ENCODE measurements around the gene HOXA6.
A peak's percentile ranks its signal among the peaks of the same experiment; 100 is the strongest.

The HOXA6 gene

GRCh38 chr7:27133409-27134231, 14.0 kb downstream of the HOXA6 start:
- DNase-seq = no peak

GRCh38 chr7:27132978-27133377, 14.6 kb downstream of the HOXA6 start:
- no peak for DNase-seq

- no peak for DNase-seq
Measured at GRCh38 chr7:27132214-27132613, 15.4 kb downstream of the HOXA6 start.

- no peak for DNase-seq
Measured at GRCh38 chr7:27131390-27131819, 16.2 kb downstream of the HOXA6 start.

DNA sequence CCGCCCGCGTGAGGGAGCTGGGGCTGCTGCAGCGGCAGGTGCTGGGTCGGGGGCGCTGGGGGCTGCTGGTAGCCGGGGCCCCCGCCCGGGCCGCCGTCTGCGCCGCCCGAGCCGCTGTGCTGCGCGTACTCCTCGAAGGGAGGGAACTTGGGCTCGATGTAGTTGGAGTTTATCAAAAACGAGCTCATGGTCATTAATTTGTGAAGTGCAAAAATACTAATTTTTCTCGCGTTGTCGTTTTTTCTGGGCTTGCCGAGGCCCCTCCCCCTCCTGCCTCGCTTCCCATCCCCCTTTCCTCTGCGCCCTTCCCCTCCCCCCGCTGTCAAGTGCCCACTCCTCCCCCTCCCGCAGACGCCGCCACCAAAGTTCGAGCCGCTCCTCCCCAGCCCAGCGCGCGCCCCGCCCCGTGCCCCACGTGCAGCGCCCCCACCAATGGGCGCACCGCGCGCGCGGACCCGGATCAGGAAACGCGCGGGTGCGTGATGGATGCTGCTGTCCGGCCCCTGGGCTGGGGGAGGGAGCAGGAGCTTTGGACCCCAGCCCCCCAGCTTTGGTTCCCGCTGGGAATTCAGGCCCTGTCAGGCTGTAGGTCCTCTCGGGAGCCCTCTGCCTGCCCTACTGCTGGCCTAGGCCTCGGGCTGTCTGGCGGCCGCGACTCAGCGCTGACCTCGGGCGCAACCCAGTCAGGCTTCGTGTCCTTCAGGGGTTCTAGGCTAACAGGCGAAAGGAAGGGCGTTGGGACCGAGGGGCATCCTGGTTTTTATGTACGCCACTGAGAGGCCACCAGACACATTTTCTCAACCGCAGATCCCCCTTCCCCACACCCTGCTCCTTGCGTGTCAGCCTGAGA, 16.8 kb downstream of the HOXA6 start, which contains the start of gene HOXA4:
Gene HOXA4, minus strand, starts transcription at position 218 of the 850 bp plus-strand sequence. Its CDS starts 24 bp downstream, at position 194.
- peak; percentile 73 to 80 for DNase-seq

DNA sequence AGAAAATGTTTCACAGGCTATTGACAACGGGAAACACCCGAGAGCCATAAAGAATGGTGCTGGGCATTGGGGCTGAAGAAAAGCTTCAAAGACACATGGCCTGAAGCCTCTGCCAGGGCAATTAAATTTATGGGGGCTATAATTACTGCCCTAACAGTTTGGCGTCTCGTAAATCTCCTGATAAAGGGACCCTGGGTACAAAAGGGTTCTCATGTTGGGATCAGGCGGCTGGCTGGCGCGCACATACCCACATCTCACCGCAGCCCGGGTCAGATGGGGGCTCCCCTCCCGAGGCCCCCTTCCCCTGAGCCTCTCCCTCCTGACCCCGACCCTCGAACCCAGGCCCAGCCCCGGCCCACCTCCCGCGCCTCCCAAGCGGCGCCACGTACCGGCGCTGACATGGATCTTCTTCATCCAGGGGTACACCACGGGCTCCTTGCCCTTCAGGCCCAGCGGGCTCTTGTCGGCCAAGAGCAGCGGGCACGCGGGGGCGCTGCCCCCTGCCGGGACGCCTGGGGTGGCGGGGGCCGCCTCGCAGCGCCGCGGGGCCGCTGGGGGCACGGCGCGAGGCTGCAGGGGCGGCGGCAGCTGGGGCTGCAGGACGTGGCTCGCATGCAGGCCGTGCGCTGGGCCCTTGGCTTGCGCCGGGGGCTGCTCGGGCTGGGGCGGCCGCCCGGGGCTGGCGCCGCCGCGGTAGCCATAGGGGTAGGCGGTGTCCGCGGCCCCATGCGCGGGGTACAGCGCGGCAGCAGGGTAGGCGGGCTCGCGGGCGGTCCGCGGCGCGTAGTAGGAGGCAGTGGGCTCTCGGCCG, 17.6 kb downstream of the HOXA6 start:
- no peak for DNase-seq

- DNase-seq = no peak
Measured at GRCh38 chr7:27128776-27129728, 18.5 kb downstream of the HOXA6 start.

- DNase-seq = no peak
Measured at GRCh38 chr7:27128034-27128433, 19.5 kb downstream of the HOXA6 start.

DNA sequence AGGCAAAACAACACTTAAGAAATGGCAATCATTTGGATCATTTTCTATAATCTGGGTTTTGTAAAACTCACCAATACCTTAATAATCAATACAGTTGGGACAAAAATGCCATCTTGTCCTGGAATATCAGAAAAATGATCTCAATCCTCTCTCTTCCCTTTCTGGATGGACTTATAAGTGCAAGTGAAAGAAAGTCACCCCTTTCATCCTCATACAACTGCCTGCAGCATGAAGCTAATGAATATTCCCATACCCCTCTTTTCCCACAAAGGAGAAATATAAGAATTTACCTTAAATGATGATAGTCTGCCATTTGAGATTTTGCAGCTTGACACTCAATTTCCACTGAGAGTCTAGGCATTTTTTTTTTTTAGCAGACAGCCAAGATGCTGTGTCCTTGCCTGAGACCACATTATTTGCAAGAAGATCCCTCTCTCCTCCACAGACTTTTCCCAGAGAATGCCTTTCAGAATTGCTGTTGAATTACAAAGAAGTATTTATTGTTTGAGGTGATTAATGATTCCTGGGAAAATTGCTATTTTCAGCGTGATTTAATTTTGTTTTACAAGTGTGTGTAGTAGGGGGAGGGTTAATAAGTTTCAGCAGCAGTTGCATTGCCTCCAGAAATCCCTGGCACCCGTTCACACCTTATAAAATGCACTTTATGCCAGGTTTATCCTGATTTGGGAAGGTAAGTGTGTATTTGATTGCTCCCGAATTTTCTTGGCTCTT, 20.8 kb downstream of the HOXA6 start:
- no peak for DNase-seq

- DNase-seq = no peak
Measured at GRCh38 chr7:27125986-27126394, 21.6 kb downstream of the HOXA6 start.

DNA sequence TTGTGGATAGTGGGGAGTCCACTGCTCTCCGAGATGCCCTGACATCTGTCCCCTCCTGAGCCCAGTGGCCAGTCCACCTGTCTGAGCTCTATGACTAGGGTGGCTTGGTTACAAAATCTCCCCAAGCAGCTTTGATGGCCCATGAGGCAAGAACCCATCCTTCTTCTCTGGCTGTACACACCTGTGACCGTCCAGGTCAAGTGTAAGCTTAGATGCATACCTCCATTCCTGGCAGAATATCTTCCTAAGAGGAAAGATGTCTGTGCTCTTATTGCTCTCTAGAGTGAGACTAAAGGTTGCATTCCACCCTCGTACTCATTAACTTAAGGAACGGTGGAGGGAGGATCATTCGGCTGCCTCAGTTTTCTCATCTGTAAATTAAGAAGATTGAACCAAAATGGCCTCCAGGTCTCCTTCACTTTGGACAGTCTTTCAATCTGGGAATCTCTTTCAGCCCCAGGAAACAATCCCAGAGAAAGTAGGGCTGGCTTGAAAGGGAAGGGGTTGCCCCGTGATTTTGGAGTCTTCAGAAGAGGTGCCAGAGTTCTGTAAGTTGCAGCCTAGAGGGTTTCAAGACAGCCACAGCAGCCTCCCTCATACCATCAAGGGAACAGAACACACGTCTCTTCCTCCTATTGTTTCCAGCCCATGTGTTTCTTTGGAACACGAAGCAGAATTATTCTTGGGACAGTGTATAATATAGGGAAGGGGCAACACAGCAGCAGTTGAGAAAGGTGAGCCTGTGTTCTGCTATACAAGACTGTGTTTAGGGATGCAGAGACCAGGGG, 22.5 kb downstream of the HOXA6 start:
- DNase-seq = no peak

DNA sequence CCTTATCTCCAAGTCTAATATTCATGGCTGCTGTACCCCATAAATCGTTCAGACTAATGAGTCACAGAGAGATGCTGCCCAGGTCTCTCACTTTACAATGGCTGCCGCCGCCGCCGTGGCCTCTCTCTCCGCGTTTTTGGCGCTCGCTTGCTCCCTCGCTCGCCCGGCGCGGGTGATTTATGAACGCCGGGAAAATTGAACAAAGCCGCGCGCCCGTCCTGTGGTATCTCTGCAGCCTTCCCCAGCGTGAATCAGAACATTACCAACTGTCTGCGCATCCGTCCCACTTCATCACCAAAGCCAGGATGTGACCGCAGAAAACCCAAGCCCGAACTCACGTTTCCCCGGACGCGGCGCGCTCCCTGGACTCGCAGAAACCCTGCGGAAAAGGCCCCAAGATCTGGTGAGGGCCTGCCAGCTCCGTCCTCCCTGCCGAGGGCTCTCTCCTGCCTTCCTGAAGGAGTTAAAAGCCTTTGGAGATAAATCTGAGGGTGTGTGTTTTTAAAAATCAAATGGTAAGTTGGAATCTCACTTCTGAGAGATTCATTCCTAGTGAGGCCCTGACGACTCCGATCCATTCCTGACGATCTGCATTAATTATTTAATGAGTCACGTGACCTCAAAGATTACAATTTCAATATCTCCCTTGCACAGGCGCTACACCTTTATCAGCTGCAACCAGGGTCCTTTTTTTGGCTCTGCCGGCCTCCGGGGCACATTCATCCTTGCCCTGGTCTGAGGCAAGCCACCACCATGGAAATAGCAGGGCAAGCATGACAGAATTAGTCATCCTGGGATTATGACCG, 23.3 kb downstream of the HOXA6 start:
- no peak for DNase-seq

DNA sequence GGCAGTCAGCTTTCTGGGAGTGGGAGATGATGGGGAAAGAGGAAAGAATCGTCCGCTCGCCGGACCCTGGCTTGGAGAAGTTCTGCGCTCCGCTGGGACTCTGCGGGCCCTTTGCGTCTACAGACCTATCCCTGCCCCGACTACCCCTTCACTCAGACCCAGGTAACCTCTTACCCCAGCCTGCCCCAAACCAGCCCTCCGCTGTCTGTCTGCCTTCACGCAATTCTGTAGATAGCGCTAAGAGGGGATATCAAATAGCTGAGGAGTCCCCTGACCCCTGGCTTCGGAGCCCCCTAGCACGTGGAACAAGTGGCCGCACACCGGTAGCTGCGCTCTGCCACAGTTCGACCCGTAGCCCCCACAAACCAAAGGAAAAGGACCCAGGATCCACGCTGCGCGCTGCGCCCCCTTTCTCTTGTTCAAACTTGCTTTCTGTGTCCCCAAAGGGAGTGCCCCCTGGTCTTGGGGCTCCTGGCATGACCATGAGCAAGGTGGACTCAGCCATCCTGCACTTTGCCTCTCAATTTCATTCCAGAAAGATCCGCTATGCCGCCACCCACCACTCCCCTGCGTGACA, 24.0 kb downstream of the HOXA6 start:
- no peak for DNase-seq

DNA sequence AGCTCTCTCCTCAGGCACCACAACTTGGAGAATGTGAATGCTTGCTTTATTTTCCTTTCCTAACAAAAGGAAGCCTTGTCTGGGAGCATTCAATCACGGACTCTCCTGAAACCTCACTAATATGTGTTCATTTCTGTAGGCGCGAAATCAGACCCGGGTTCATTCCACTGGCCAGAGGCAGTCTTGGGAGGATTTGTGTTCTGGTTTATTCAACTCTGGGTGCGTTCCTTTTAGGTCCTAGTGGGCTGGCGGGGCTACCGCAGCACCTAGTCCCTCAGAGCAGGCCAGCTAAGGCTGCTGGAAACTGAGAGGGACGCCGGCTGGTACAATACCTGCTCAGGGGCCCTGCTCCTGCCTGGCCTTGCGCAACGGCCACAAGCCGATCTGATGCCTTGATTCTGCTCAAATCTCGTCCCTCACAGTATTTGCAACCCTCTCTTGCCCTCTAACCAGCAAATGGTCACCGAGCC, 24.5 kb downstream of the HOXA6 start:
- DNase-seq = no peak

DNA sequence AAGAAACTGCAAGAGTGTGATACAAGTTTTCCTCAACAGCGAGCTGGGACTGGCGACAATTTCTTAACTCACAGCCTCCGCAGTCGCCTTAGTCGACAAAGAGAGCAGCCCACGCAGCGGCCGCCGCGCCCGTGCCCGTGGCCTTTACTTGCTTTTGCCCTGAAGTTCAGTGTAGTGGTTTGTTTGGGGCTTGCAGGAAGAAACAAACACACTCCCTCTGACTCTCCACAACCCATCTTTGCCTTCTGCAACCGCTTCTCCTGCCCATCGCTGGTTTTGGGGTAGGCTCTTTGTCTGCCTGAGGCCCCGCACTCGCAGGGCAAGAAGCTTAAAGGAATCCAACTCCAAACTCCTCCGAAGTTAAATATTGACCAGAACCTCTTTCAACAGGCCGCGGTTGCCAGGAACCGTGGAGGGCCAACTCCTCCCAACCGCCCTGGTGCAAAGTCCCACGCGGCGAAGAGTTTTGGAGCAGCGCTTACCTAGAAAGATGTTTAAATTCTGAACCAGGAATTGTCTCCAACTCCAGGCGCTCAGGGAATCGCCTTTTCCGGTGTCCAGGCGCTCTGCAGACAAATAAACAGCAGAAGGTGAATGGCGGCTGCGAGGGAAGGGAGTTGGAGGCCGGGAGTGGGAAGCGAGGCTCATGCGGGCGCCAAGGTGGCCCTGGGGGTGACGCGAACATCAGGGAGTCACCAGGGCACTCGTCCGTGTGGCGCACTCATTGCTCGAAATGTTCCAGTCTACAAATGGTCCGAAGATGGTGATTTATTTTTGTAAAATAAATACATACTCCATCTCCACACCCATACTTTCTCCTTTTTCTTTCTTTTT, 25.3 kb downstream of the HOXA6 start:
- no peak for DNase-seq

DNA sequence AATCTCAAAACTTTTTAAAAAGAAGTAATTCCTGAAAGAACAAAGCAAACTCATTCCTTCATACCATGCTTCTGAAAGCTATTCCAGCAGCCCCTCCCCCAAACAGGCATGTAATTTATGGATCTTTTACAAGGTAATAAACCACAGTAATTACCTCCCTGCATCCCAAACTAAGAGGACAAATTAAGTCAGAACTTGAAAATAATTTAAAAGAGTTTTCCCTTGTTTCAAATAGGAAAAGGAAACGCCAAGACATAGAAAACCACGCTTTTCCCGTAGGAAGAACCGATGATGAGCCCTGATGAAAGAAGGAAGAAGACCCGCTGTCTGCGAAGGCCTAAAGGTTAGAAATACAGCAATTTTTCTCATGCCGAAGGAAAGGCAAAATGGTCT, 25.9 kb downstream of the HOXA6 start:
- no peak for DNase-seq

GRCh38 chr7:27119412-27119911, 28.1 kb downstream of the HOXA6 start:
- DNase-seq = no peak

DNA sequence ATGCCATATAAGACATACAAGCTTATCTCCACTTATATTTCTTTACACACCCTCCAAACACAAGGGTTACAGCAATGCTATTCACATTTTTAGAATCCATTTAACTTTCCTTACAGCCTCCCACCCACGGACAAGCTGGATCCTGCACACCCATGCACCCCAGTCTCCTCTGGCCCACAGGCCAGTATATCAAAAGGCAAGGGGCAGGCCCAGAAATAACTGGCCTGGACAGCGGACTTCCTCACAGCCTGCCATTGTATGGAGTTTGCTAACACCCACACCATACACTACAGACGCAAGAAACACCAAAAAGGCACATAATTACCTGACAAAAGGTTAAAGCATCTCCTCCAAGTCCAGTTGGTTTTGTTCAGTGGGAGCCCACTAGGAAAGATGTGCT, 29.0 kb downstream of the HOXA6 start:
- no peak for DNase-seq
